GM15510 (cell line): ENCODE results near the gene GAREM2.

ENCODE experiments used
- POLR2A ChIP-seq: IDR thresholded peaks from 3 replicates; pipeline ENCODE4 v1.6.1; 2011; ENCODE audit warnings: borderline replicate concordance; ENCODE audit not compliant: insufficient read length; ENCODE audit errors: extremely low read depth

GAREM2 gene

DNA sequence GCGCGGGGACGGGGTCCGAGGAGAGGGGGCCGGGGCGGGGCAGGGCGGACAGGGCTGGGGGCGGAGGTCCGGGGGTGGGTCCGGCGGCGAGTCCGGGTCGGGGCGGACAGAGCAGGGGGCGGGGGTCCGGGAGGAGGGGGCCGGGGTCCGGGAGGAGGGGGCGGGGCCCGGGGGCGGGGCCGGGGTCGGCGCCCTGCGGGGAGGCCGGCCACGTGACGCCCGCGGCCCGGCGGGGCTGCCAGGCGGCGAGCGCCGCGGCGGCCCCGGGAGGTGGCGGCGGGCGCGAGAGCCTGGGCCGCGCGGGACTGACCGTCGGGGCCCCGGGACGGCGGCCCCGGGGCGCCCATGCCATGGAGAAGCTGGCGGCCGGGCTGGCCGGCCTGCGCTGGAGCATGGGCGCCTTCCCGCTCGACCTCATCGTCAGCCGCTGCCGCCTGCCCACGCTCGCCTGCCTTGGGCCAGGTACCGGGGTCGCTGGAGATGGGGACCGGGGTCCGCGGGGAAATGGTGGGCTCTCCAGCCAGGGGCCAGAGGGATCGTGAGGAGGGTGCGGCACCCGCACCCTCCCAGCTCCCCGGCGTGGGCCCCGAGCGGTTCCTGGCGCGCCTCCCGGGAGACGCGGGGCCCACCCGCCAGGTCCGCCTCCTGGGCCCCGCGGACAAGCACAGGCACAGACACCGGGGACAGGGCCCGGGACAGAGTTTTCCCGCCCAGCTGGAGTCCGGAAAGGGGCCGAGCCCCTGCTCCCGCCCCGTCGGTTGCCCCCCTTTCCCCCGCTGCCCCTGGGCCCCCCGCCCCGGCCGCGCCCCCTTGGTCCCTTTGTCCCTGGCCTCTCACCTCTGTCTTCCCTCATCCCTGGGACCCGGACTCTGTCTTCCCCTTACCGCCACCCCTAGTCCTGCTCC is at the start of gene GAREM2:
GAREM2 (plus strand) TSS at position 218 of the 905 bp plus-strand sequence; CDS start at position 351, 133 bp downstream.
- TF ChIP-seq POLR2A: no peak

DNA sequence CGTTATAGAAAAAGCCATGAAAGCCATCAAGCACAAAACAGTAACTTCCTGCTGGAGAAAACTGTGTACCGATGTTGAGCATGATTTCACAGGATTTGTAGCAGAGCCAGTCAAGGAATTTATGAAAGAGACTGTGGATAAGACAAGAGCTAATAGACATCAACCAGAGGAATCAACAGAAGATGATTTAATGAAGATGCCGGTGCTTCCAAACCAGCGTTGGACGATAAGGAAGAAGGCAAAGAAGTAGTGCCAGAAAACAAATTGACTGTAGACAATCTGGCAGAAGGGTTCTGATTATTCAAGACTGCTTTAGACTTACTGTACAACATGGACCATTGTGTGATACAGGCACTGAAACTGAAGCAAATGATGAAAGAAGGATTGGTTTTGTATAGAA is 49.5 kb upstream of the GAREM2 start:
- no peak for TF ChIP-seq POLR2A

DNA sequence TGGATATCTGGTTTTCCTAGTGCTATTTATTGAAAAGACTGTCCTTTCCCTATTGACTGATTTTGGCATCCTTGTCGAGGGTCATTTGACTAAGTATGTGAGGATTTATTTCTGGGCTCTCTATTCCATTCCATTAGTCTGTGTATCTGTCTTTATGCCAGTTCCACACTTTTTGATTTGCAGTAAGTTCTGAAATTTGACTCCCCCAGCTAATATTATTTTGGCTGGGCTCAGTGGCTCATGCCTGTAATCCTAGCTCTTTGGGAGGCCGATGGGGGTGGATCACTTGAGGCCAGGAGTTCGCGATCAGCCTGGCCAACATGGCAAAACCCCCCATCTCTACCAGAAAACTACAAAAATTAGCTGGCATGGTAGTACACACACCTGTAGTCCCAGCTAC is 46.8 kb upstream of the GAREM2 start:
- no peak for TF ChIP-seq POLR2A

DNA sequence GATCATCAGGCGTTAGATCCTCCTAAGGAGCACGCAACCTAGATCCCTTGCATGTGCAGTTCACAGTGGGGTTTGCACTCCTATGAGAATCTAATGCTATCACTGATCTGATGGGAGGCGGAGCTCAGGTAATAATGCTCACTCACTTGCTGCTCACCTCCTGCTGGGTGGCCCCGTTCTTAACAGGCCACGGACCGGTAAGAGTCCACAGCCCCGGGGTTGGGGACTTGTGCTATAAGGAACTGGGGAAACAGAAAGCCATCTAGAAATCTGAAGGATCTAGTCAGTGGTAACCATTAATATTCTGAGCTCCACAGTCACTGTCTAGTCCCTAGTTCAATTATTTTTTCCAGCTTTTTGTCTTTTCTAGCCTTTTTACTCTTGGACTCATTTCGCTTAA is 44.7 kb upstream of the GAREM2 start:
- no peak for TF ChIP-seq POLR2A

DNA sequence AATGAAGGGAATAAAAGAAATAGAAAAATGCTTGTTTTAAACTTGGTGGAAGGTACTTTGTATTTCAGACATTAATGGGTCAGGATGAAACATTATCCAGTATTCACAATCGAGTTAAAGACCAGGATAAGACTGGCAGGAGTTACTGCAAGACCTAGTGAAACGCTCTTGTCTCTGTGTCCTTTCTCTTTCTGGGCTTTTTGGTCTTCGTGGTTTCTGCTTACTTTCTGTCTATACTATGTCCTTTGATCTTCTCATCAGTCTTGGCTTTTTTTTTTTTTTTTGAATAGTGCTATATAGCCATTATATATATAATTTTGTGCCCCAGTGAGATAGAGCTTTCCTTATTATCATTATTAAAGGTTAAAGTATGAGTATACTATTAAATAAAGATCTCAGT is 42.1 kb upstream of the GAREM2 start:
- TF ChIP-seq POLR2A: no peak

DNA sequence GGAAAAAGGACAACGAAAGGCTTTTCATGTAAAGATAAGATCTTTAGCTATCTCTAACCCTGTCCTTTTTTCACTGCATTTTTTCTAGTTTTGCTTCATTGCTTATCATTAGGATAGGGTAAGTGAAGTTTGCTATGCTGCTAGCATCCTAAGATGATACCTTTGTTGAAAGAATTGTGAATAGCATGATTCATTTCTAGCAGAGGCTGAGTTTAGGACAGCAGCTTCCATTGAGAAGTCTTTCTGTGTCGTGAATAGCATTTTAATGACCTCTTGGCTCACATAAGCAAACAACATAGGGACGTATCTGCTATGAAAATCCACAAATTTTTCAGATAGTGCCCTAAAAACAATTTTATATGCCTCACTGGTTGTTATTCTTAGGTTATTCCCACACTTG is 36.4 kb upstream of the GAREM2 start:
- TF ChIP-seq POLR2A: no peak

DNA sequence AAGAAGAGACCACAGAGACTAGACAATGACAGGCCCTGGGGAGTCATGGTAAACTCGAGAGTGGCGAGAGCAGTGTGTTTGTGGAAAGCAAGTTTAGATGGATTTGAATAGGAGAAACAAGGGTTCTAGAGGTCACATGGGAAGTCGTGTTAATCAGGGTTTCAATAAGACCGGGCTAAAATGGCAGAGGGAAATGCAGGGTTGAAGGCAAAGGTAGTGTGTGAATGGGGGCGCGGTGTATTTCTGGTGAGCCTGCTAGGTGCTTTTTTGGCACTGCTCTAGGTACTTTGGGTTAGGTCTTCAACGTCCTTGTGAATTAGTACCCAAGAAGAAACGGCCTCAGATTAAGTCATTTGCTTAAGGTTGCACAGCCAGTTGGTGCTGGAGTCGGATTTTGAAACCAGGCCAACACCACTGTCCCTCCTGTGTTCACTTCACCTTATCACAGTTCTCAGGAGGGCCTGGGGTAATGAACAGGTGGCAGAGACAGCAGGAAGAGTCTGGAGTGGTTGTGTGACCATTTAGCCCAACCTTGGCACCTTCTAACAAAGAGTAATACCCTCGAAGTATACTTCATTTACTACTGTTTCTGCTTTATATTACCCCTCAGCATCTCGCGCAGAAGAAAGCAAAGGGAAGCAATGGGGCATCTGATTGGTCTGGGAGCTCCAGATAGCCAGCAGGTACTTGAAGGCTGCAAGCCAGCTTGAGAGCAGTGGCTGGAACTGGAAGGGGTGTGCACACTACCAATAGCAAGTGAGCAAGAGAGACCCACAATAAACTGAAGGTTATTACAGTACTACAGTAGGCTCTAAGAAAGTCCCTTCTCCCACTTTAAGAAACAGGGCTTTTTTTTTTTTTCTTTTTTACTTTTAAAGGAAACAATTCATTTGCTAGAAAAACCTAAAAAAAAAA is 33.4 kb upstream of the GAREM2 start:
- TF ChIP-seq POLR2A: no peak

DNA sequence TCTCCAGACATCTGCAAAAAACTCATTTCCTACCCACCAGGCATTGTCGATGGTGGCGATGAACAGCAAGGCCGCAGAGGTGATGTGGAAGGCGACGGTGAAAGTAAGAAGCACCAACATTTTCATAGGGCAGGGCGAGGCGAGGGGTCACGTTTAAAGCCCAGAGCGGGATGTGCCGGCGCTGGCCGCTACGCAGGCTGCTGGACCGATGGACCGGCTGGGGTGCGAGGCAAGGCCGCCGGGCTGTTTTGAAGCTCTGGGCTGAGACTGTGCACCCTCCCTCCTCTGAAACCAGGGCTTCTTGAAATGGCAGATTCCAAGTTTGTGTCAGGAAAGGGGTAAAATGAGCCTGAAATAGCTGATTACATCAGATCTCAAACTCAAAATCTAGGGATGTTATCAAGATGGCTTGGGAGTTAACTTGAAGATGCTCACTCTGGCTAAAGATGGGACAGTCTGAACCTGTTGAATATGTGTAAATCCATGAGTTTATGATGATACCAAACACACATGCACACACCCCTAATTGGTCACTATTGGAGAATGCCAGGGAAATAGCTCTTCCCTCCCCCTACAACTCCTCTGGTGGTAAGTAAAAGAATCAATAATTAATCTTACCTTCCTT is 31.6 kb upstream of the GAREM2 start:
- no peak for TF ChIP-seq POLR2A

DNA sequence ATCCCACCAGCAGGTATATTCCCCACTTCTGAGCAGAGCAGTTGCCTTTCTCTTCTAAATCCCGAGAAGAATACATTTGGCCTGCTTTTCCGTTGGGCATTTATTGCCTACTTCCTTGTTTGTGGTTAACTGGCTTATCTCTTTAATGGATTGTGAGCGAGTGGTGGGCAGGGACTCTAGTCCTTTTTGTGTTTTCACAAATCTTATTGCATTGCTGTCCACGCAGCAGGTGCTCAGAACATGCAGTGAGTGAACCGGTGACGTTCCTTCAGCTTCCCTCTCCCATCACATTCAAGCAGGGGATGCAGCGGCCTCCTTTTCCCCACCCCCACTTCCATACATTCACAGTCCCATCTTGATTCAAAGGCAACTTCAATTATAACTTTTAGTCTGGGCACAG is 28.9 kb upstream of the GAREM2 start:
- TF ChIP-seq POLR2A: no peak

DNA sequence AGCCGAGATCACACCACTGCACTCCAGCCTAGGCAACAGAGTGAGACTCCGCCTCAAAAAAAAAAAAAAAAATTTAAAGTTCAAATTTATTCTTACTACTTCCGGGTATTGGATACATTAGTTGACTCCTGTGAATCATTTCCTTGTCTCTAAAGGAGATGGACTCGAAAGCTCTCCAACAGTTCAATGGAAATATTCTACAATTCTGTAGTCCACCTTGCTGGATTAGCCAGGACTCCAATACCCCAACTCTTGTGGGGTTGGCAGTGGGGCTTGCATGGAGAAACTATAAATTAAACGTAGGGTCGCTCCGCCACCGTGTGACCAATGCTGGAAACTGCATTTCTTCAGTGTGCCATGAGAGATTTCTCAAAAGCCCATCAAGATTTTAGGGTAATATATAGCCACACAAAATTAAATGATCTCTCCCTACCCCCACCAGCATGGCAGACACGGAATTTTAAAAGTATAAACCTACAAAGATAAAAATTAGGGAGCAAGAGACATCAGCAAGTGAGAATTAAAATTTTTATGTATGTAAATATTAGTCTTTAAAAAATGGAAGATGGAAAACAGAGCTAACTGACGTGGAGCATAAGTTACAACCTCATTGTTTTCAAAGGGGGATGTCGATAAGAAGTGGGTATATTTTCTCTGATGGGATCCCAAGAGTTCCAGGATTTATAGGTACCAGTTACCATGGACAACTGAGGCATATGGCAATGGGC is 27.8 kb upstream of the GAREM2 start:
- TF ChIP-seq POLR2A: no peak

DNA sequence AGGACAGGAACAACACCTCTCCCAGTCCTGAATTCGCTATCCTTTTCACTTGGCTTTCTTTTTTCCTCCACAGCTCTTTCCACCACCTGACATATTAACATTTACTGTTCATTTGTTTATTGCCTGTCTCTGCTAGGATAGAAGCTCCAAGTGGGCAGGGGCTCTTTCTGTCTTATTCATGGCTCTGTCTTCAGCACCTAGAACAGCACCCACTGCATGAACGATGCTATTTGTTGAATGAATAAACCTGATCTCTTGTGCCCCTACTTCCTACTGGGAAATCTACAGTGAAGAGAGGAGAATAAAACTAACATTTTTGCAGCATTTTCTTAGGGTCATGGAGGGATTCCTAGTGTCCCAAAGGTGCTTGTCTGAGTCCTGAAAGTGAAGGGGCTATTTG is 24.4 kb upstream of the GAREM2 start:
- no peak for TF ChIP-seq POLR2A

DNA sequence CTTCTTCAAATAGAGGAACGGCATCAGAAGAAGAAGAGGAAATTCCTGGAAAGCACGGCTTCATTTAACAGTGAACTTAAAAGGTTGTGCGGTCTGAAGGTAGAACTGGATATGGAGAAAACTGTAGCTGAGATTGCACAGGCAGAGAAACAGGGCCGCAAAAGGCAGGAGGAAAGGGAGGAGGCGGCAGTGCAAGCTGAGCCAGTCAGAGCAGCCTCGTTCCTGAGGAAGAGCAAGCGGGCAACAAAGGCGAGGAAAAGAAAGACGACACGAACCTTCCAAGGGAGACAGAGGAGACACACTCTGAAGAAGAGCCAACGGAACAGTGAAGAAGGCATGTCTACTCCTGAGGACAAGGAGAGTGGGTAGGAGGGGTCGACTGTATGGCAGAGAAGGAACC is 22.6 kb upstream of the GAREM2 start:
- no peak for TF ChIP-seq POLR2A

DNA sequence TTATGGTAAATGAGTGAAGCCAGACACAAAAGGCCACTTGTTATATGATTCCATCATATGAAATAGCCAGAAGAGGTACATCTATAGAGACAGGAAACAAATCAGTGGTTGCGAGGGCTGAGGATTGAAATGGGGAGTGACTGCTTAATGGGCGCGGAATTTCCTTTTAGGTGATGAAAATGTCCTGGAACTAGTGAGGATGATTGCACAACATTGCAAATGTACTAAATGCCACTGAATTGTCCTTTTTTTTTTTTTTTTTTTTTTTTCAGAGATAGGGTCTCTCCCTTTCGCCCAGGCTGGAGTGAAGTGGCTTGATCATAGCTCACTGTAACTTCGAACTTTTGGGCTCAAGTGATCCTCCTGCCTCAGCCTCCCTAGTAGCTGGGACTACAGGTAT is 15.3 kb upstream of the GAREM2 start:
- no peak for TF ChIP-seq POLR2A

DNA sequence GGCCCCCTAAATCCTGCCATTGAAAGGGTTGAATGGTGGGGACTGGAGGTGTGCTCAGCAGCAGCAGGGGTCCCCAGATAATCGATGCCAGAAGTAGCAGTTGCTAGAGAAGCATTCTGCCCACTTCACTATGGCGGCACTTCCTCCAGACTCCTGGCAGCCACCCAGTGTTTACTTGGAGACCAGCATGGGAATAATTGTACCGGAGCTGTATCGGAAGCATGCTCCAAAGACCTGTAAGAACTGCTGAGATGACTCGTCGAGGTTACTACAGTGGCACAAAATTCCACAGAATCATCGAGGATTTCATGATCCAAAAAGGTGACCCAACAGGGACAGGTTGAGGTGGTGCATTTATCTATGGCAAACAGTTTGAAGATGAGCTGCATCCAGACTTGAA is 11.0 kb upstream of the GAREM2 start:
- no peak for TF ChIP-seq POLR2A

DNA sequence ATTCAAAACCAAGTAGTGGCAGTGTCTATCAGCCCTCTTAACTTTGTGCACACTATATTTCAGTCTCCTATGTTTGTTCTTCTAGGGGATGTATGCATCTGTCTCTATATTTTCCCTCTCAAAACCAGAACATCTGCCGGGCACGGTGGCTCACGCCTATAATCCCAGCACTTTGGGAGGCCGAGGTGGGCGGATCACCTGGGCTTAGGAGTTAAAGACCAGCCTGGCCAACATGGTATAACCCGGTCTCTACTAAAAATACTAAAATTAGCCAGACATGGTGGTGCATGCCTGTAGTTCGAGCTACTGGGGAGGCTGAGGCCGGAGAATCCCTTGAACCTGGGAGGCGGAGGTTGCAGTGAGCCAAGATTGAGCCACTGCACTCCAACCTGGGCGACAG is 9.9 kb upstream of the GAREM2 start:
- no peak for TF ChIP-seq POLR2A

DNA sequence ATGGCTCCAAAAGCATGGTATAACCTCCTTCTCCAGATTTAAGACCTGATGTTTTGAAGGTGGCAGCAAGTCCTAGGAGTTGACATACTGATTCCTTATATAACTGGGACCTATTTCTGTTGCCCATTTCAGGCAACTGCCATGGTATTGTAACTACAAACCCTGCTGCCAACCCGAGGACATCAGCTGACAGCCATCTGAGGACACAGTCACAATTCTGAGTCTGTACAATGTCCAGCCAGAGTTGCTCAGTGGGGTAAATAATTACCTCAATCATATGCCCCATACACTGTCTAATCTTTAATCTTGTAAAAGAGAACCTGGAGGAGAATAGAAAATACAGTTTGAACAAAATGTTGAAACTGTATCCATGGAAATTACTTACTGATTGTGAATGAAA is 8.7 kb upstream of the GAREM2 start:
- no peak for TF ChIP-seq POLR2A
